ENCODE data around the gene BSND.

The BSND gene

GRCh38 chr1:55057270-55057955 is 58.7 kb downstream of the BSND start:
- in situ Hi-C loops (cut with HindIII; ENCODE audit: low sequenced_read_pairs) = no loop called here
- no peak overlapping the region for H3K4me3 ChIP-seq (ENCODE audit: low read depth, low read length)
- TF ChIP-seq, protein P1, sequence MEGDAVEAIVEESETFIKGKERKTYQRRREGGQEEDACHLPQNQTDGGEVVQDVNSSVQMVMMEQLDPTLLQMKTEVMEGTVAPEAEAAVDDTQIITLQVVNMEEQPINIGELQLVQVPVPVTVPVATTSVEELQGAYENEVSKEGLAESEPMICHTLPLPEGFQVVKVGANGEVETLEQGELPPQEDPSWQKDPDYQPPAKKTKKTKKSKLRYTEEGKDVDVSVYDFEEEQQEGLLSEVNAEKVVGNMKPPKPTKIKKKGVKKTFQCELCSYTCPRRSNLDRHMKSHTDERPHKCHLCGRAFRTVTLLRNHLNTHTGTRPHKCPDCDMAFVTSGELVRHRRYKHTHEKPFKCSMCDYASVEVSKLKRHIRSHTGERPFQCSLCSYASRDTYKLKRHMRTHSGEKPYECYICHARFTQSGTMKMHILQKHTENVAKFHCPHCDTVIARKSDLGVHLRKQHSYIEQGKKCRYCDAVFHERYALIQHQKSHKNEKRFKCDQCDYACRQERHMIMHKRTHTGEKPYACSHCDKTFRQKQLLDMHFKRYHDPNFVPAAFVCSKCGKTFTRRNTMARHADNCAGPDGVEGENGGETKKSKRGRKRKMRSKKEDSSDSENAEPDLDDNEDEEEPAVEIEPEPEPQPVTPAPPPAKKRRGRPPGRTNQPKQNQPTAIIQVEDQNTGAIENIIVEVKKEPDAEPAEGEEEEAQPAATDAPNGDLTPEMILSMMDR (IDR thresholded peaks at IDR 0.05; ENCODE audit: low read depth, low read length) = no peak
- no peak for DNase-seq (ENCODE audit: low read depth, low spot score)

DNA sequence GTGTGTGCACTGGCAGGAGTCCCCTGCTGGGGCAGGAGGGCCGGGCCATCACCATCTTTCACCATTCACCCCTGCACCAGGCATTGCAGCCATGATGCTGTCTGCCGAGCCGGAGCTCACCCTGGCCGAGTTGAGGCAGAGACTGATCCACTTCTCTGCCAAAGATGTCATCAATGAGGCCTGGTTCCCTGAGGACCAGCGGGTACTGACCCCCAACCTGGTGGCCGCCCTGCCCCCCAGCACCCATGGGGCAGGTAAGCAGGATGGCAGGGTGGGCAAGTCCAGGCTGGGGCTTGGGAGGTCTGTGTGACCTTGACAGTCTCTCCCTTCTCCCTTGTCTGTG is 59.2 kb downstream of the BSND start:
- TF ChIP-seq, protein P1 (IDR thresholded peaks at IDR 0.05; ENCODE audit: low read depth, low read length) = no peak
- no peak for DNase-seq (ENCODE audit: low read depth, low spot score)
- in situ Hi-C loops (cut with HindIII; ENCODE audit: low sequenced_read_pairs) = no loop called here
- no peak overlapping the region for H3K4me3 ChIP-seq (ENCODE audit: low read depth, low read length)

DNA sequence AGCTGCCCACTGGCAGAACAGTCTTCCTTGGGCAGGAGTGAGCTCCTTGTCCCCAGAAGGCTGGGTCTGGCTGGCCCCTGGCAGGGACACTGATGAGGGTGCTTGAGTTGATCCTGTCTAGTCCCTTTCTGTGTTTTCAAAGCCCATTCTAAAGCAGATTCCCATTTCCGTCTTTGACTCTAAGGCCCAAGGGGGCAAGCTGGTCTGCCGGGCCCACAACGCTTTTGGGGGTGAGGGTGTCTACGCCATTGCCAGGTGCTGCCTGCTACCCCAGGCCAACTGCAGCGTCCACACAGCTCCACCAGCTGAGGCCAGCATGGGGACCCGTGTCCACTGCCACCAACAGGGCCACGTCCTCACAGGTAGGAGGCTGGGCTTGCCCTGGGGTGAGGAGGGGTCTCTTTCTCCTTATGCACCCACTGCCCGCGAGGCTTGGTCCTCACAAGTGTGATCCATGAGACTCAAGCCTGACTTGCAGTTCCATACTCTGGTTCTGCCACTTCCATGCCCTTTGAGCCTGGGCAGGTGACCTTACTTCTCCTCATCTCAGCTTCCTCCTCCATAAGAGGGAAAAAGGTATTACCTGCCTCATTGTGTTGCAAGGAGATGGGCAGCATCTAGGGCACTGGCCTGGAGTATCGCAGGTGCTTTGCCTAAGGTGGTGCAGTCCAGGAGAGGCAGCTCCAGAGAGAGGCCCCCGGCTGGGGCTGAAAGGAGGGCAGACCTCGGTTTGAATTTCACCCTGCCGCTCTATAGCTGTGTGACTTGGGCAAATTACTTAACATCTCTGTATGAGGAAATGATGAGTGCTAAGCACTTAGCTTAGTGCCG is 60.8 kb downstream of the BSND start:
- DNase-seq (ENCODE audit: low read depth, low spot score) = no peak
- TF ChIP-seq, protein P1 (IDR thresholded peaks at IDR 0.05; ENCODE audit: low read depth, low read length) = no peak
- in situ Hi-C loops (cut with HindIII; ENCODE audit: low sequenced_read_pairs) = no loop called here
- H3K4me3 ChIP-seq (ENCODE audit: low read depth, low read length) = no peak overlapping the region

GRCh38 chr1:55060133-55060999 is 61.6 kb downstream of the BSND start:
- DNase-seq (ENCODE audit: low read depth, low spot score) = peak; percentile 59

DNA sequence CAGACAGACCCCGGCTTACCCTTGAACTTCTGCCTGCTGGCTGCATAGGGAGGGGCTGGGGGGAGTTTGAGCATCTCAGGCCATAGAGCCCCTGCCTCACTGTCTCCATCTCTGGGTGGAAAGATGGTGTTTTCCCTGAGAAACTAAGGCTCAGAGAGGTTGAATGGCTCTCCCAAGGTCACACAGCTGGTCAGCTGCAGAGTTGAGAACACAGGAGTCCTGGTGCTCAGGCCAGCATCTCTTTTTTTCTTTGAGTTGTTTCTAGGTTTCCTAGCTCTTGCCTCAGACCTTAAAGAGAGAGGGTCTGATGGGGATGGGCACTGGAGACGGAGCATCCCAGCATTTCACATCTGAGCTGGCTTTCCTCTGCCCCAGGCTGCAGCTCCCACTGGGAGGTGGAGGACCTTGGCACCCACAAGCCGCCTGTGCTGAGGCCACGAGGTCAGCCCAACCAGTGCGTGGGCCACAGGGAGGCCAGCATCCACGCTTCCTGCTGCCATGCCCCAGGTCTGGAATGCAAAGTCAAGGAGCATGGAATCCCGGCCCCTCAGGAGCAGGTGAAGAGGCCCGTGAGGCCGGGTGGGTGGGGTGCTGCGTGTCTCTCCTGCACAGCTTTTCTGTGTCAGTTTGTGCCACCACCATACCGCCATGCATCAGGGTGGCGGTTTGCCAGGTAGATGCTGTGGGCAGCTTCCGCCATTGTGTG is 62.4 kb downstream of the BSND start:
- TF ChIP-seq, protein P1 (IDR thresholded peaks at IDR 0.05; ENCODE audit: low read depth, low read length) = no peak
- DNase-seq (ENCODE audit: low read depth, low spot score) = no peak
- in situ Hi-C loops (cut with HindIII; ENCODE audit: low sequenced_read_pairs) = no loop called here
- H3K4me3 ChIP-seq (ENCODE audit: low read depth, low read length) = no peak overlapping the region

More at GRCh38 chr1:55060133-55060999, 61.6 kb downstream of the BSND start:
- no peak overlapping the region for H3K4me3 ChIP-seq (ENCODE audit: low read depth, low read length)
- in situ Hi-C loops (cut with HindIII; ENCODE audit: low sequenced_read_pairs) = no loop called here
- TF ChIP-seq, protein P1 (IDR thresholded peaks at IDR 0.05; ENCODE audit: low read depth, low read length) = no peak
